H1 (cell line): Measurements from ENCODE around the gene KIZ. TPM values are rescaled to one million over a fixed set of nuclear protein-coding genes. Genes with fewer than 3 reads are reported as not detected.

Experiments used
- CTCF ChIA-PET: fragments of 300-600 bp; sonication (Branson Sonifier 250); formaldehyde crosslinking; loops from one replicate; lab custom pipeline; 2021; ENCODE audit not compliant: partially characterized antibody; lab: Charles Lee
- POLR2A ChIA-PET: fragments of 300-600 bp; sonication (Branson Sonifier 250); formaldehyde crosslinking; loops from one replicate; lab custom pipeline; 2021; ENCODE audit warnings: inconsistent platforms; ENCODE audit not compliant: partially characterized antibody; lab: Charles Lee
- DNase-seq, 2 experiments: peaks; one replicate each; pipeline versions ENCODE4 v3.0.0 to v3.0.0-alpha.2; 2010 to 2022; ENCODE audit warnings: low spot score in 2 of 2, low read depth in 1 of 2, mixed read lengths in 1 of 2
- FAIRE-seq: peaks from 2 replicates; lab custom pipeline; 2011; peaks lifted over from hg19 to GRCh38; lab: Jason Lieb, UNC
- H2AFZ ChIP-seq: 2 replicates; pipeline ENCODE4 v1.8.1; 2012; ENCODE audit warnings: low read length, inconsistent platforms
- H2AK5ac ChIP-seq: 2 replicates; pipeline ENCODE4 v1.6.1; 2013; ENCODE audit warnings: low read depth, low read length
- H2BK120ac ChIP-seq: replicated peaks from 2 replicates; pipeline ENCODE3; 2013; ENCODE audit warnings: low read depth, low read length, inconsistent platforms
- H2BK12ac ChIP-seq: 2 replicates; pipeline ENCODE4 v1.6.1; 2013; ENCODE audit warnings: low read depth, low read length
- H2BK15ac ChIP-seq: 2 replicates; pipeline ENCODE4 v1.6.1; 2013; ENCODE audit warnings: low read length
- H2BK20ac ChIP-seq: 2 replicates; pipeline ENCODE4 v1.6.1; 2013; ENCODE audit warnings: low read length
- H2BK5ac ChIP-seq: 2 replicates; pipeline ENCODE4 v1.6.1; 2013; ENCODE audit warnings: low read depth, low read length
- H3K14ac ChIP-seq: 2 replicates; pipeline ENCODE4 v1.6.1; 2013; ENCODE audit warnings: inconsistent platforms; ENCODE audit not compliant: insufficient read length
- H3K18ac ChIP-seq: 2 replicates; pipeline ENCODE4 v1.6.1; 2013; ENCODE audit warnings: low read length; ENCODE audit errors: extremely low read depth
- H3K23ac ChIP-seq: 2 replicates; pipeline ENCODE4 v1.6.1; 2013; ENCODE audit warnings: inconsistent platforms; ENCODE audit not compliant: insufficient read length
- H3K23me2 ChIP-seq: 2 replicates; pipeline ENCODE4 v1.6.1; 2013; ENCODE audit warnings: low read depth, low read length
- H3K27ac ChIP-seq: 2 replicates; pipeline ENCODE4 v1.6.1; 2011; ENCODE audit warnings: low read depth, low read length, inconsistent platforms
- H3K27me3 ChIP-seq, 4 experiments: replicated peaks in 1 of 4; 1 replicate in 1 of 4; 2 replicates in 3 of 4; pipeline versions ENCODE4 v1.6.1 to v1.8.1; 2011 to 2013; ENCODE audit warnings: low read length in 3 of 4, mild to moderate bottlenecking in 3 of 4, inconsistent platforms in 2 of 4, mixed read lengths in 2 of 4, moderate library complexity in 1 of 4; ENCODE audit not compliant: control insufficient read depth in 3 of 4, insufficient read depth in 3 of 4; ENCODE audit errors: extremely low read depth in 1 of 4
- H3K36me3 ChIP-seq, 4 experiments: 2 replicates each; pipeline versions ENCODE4 v1.6.1 to v1.8.1; 2011 to 2013; ENCODE audit warnings: mild to moderate bottlenecking in 4 of 4, low read length in 3 of 4, moderate library complexity in 2 of 4, control low read depth in 1 of 4, inconsistent platforms in 1 of 4; ENCODE audit not compliant: insufficient read depth in 4 of 4, control insufficient read depth in 2 of 4
- H3K4ac ChIP-seq: replicated peaks from 2 replicates; pipeline ENCODE3; 2013; ENCODE audit warnings: low read length, low read depth, mixed read lengths, inconsistent platforms; ENCODE audit not compliant: insufficient read length
- H3K4me1 ChIP-seq, 4 experiments: replicated peaks in 1 of 4; 1 replicate in 1 of 4; 2 replicates in 3 of 4; pipeline versions ENCODE4 v1.6.1 to v1.8.1; 2011 to 2013; ENCODE audit warnings: low read length in 3 of 4, inconsistent platforms in 2 of 4, mixed read lengths in 1 of 4; ENCODE audit not compliant: insufficient read depth in 4 of 4, control insufficient read depth in 3 of 4
- H3K4me2 ChIP-seq, 2 experiments: 2 replicates each; pipeline versions ENCODE4 v1.6.1 to v1.8.1; 2011 to 2013; ENCODE audit warnings: low read depth in 2 of 2, low read length in 2 of 2, control low read depth in 1 of 2, inconsistent platforms in 1 of 2, mild to moderate bottlenecking in 1 of 2; ENCODE audit not compliant: insufficient read depth in 1 of 2
- H3K4me3 ChIP-seq, 4 experiments: fragments of 200-600, 300-600 bp in 1 of 4; sonication (generic), shearing (Covaris generic), sonication (Bioruptor Twin) in 1 of 4; 2 replicates each; pipeline versions ENCODE4 v1.5.1 to v1.8.1; 2011 to 2016; ENCODE audit warnings: low read length in 4 of 4, low read depth in 3 of 4, control low read depth in 2 of 4, inconsistent platforms in 2 of 4, mild to moderate bottlenecking in 2 of 4, mixed read lengths in 1 of 4, moderate library complexity in 1 of 4; ENCODE audit not compliant: insufficient read depth in 2 of 4; ENCODE audit errors: extremely low read depth in 1 of 4
- H3K56ac ChIP-seq: replicated peaks from 2 replicates; pipeline ENCODE3; 2013; ENCODE audit warnings: low read depth, mild to moderate bottlenecking, mixed read lengths, low read length, inconsistent platforms; ENCODE audit not compliant: insufficient read length
- H3K79me1 ChIP-seq: 2 replicates; pipeline ENCODE4 v1.6.1; 2013; ENCODE audit warnings: low read depth, low read length, control low read depth
- H3K79me2 ChIP-seq, 2 experiments: 2 replicates each; pipeline versions ENCODE4 v1.6.1 to v1.8.1; 2012 to 2013; ENCODE audit warnings: low read length in 2 of 2, mild to moderate bottlenecking in 2 of 2, inconsistent platforms in 1 of 2; ENCODE audit not compliant: insufficient read depth in 2 of 2, control insufficient read depth in 1 of 2
- H3K9ac ChIP-seq, 4 experiments: replicated peaks in 1 of 4; 1 replicate in 1 of 4; 2 replicates in 3 of 4; pipeline versions ENCODE4 v1.6.1 to v1.8.1; 2011 to 2013; ENCODE audit warnings: low read depth in 3 of 4, low read length in 3 of 4, control low read depth in 2 of 4, mild to moderate bottlenecking in 2 of 4, moderate library complexity in 2 of 4, inconsistent platforms in 1 of 4; ENCODE audit errors: extremely low read depth in 1 of 4
- H3K9me3 ChIP-seq, 2 experiments: 2 replicates each; pipeline versions ENCODE4 v1.6.1 to v1.8.1; 2012 to 2013; ENCODE audit warnings: mild to moderate bottlenecking in 2 of 2, moderate library complexity in 2 of 2, control low read depth in 1 of 2, inconsistent platforms in 1 of 2, low read depth in 1 of 2, low read length in 1 of 2, mixed read lengths in 1 of 2; ENCODE audit not compliant: insufficient read depth in 2 of 2
- H4K20me1 ChIP-seq, 2 experiments: replicated peaks in 1 of 2; 2 replicates each; pipeline versions ENCODE3 to v1.8.1; 2011 to 2013; ENCODE audit warnings: inconsistent platforms in 2 of 2, low read length in 2 of 2, mild to moderate bottlenecking in 1 of 2; ENCODE audit not compliant: insufficient read depth in 2 of 2, control insufficient read depth in 1 of 2
- H4K5ac ChIP-seq: 2 replicates; pipeline ENCODE4 v1.6.1; 2013; ENCODE audit warnings: low read length, low read depth, mixed read lengths, inconsistent platforms; ENCODE audit not compliant: insufficient read length
- H4K8ac ChIP-seq: 2 replicates; pipeline ENCODE4 v1.8.0; 2013; ENCODE audit warnings: mild to moderate bottlenecking, moderate library complexity, low read length, inconsistent platforms; ENCODE audit not compliant: insufficient read depth; ENCODE audit errors: extremely low read depth
- H4K91ac ChIP-seq: replicated peaks from 2 replicates; pipeline ENCODE3; 2013; ENCODE audit warnings: low read length, mixed read lengths, inconsistent platforms; ENCODE audit not compliant: insufficient read length
- BRCA1 ChIP-seq: IDR thresholded peaks from 2 replicates; pipeline ENCODE4 v1.6.1; 2012; ENCODE audit warnings: low read depth, low read length, improper control_type of control experiment
- RBBP5 ChIP-seq: IDR thresholded peaks from 2 replicates; pipeline ENCODE4 v1.7.1; 2012; ENCODE audit warnings: low read depth, mild to moderate bottlenecking, inconsistent platforms, low read length, moderate library complexity, borderline replicate concordance
- SIX5 ChIP-seq: IDR thresholded peaks from 2 replicates; pipeline ENCODE4 v1.6.1; 2011; ENCODE audit warnings: mild to moderate bottlenecking, low read depth, low read length
- ZNF274 ChIP-seq: IDR thresholded peaks from 2 replicates; pipeline ENCODE4 v1.7.0; 2012; ENCODE audit warnings: low read length, borderline replicate concordance; ENCODE audit errors: extremely low read depth
- WGBS, 2 experiments: shearing (Covaris generic) in 1 of 2; methylation state at CpG; one replicate each; pipeline versions ENCODE4 v1.1.6 to v1.1.7; 2013 to 2015; ENCODE audit warnings: low lambda C conversion rate in 2 of 2, mixed read lengths in 2 of 2, inconsistent platforms in 1 of 2, low coverage in 1 of 2, missing lambda C conversion rate in 1 of 2; ENCODE audit not compliant: insufficient replicate concordance in 2 of 2, insufficient coverage in 1 of 2, insufficient read length in 1 of 2; ENCODE audit errors: extremely low coverage in 1 of 2, missing lambda C conversion rate in 1 of 2; 5-methylcytosine and 5-hydroxymethylcytosine counted together
- polyA plus RNA-seq, 7 experiments: library from polyadenylated mRNA; depleted of rRNA in 3 of 7; stranded (reverse) in 5 of 7; unstranded in 2 of 7; fragments of >200 nt in 5 of 7; fragments of 200-250 nt in 2 of 7; gene quantifications; 1 replicate in 5 of 7; 2 replicates in 1 of 7; 4 replicates in 1 of 7; pipeline versions ENCODE4 v1.2.1 to v1.2.3, GENCODE V29; 2011 to 2013; ENCODE audit warnings: missing spikeins in 2 of 7, mixed read lengths in 2 of 7
- total RNA-seq: library from RNA; stranded (reverse); fragmentation: NEBNext Ultra II Directional; extraction: Animal tissue kit (Norgen Biotek cat#: 25700); gene quantifications from 2 replicates; pipeline ENCODE4 v1.2.1, GENCODE V29; 2021

The KIZ gene
- total and polyA plus RNA-seq, 2 of the 8 experiments (the other 6 are each of a cell fraction or from before 2014, with no cell fraction given): 13.0 to 51.7 TPM

DNA sequence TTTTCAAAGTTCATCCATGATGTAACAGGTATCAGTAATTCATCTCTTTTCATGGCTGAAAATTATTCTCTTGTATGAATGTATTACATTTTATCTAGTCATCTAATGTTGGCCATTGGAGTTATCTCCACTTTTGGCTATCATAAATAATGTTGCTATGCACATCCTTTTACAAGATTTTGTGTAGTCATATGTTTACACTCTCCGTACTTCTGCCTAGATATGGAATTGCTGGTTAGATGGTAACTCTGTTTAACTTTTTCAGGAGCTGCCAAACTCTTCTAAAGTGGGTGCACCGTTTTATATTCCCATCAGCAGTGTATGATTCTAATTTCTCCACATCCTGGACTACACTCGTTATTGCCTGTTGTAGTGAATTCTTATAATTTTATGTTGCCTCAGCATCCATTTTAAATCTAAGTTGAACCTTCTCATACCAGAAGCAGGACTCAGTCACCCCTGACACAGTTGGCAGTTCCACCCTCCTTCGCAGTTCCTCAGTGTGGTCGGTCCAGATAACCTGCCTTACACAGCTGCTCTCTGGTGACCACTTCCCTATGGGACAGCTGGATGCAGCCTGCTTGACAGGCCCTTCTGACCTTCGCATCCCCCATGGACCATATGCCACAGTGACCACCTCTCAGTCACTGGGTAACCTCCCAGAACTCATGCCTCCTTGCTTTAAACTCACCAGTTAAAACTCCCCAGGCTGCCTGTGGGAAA is 33.9 kb downstream of the KIZ start:
- Histone ChIP-seq H3K4me1 (peaks cover 0 to 3% (median 0%) of the 10 kb centered on the region in 4 experiments; a peak in 1 of 7 replicates), H3K4ac (no peak overlapping the region), H3K9me3 (no peaks in the 10 kb centered on the region), H3K4me2 (no peak overlapping the region), H2BK5ac (no peak overlapping the region), H3K14ac (no peak overlapping the region), H3K23me2 (no peaks in the 10 kb centered on the region), H2AFZ (no peak overlapping the region), H4K8ac (no peak overlapping the region), H3K36me3 (peaks cover 0 to 6% (median 4%) of the 10 kb centered on the region in 4 experiments; a peak in 1 of 8 replicates), H3K27ac (no peak overlapping the region), H3K27me3 (peaks cover 0 to 1% (median 0%) of the 10 kb centered on the region in 4 experiments; a peak in 1 of 7 replicates), H3K56ac (no peak overlapping the region), H2AK5ac (no peak overlapping the region; the same call in 1 of the 2 replicates), H3K23ac (no peak overlapping the region), H3K79me2 (no peaks in the 10 kb centered on the region), H2BK20ac (no peak overlapping the region), H3K4me3 (no peak overlapping the region), H2BK15ac (no peak overlapping the region), H4K91ac (no peak overlapping the region), H4K5ac (no peak overlapping the region), H4K20me1 (no peaks in the 10 kb centered on the region), H2BK12ac (no peak overlapping the region), H3K79me1 (no peaks in the 10 kb centered on the region), H3K18ac (no peak overlapping the region), H2BK120ac (no peak overlapping the region), H3K9ac (no peak overlapping the region)
- POLR2A ChIA-PET: no interaction called here
- DNase-seq (no peak), FAIRE-seq (no peak)
- CTCF ChIA-PET: no interaction called here
- WGBS, 2 experiments: 94% methylated on average over 6 of the region's 6 CpGs; no CpG with 5 or more reads in 1 of the 2 experiments
- TF ChIP-seq RBBP5 (no peak), BRCA1 (no peak), SIX5 (no peak), ZNF274 (no peak)
- TF ChIP-seq, all 59 proteins: peak for 0
